A673 (cell line): ENCODE measurements around the gene KIAA1549. TPM values are rescaled to one million over a fixed set of nuclear protein-coding genes. Genes with fewer than 3 reads are reported as not detected.

ENCODE experiments used
- BruUV-seq: library from RNA; stranded (reverse); fragments of 400-500 nt; replicated peaks from 2 replicates; lab custom pipeline; 2021; lab: Mats Ljungman, UMichigan
- CTCF ChIA-PET: fragments of 300-600 bp; sonication (Branson Sonifier 250); formaldehyde crosslinking; loops from one replicate; lab custom pipeline; 2022; ENCODE audit warnings: antibody characterized with exemption; lab: Charles Lee
- POLR2A ChIA-PET: fragments of 300-600 bp; sonication (Branson Sonifier 250); formaldehyde crosslinking; loops from one replicate; lab custom pipeline; 2022; ENCODE audit warnings: antibody characterized with exemption; ENCODE audit not compliant: low non-redundant PET; lab: Charles Lee
- DNase-seq: peaks from one replicate; pipeline ENCODE4 v3.0.0-alpha.2; 2015; ENCODE audit warnings: low spot score
- H3K27ac ChIP-seq: fragments of 200-600 bp; sonication (generic); 2 replicates; pipeline ENCODE4 v1.5.1; 2016; ENCODE audit warnings: mixed run types, low read depth, mild to moderate bottlenecking, mixed read lengths, antibody characterized with exemption, low read length; ENCODE audit not compliant: poor library complexity, severe bottlenecking
- H3K27me3 ChIP-seq: fragments of 200-600 bp; sonication (generic); replicated peaks from 2 replicates; pipeline ENCODE4 v1.6.1; 2017; ENCODE audit warnings: mixed run types, low read depth, mild to moderate bottlenecking, mixed read lengths, antibody characterized with exemption, low read length; ENCODE audit not compliant: insufficient read depth, poor library complexity
- H3K36me3 ChIP-seq: fragments of 200-600 bp; sonication (generic); 2 replicates; pipeline ENCODE4 v1.6.1; 2016; ENCODE audit warnings: mixed run types, mild to moderate bottlenecking, mixed read lengths, antibody characterized with exemption, low read length; ENCODE audit not compliant: insufficient read depth, poor library complexity, severe bottlenecking
- H3K4me1 ChIP-seq: fragments of 200-600 bp; sonication (generic); 2 replicates; pipeline ENCODE4 v1.6.1; 2017; ENCODE audit warnings: mixed run types, mild to moderate bottlenecking, mixed read lengths, antibody characterized with exemption, low read length; ENCODE audit not compliant: insufficient read depth, poor library complexity, severe bottlenecking
- H3K4me3 ChIP-seq: fragments of 200-600 bp; sonication (generic); 2 replicates; pipeline ENCODE4 v1.5.1; 2016; ENCODE audit warnings: low read depth, mixed run types, mild to moderate bottlenecking, mixed read lengths, low read length; ENCODE audit not compliant: poor library complexity, severe bottlenecking
- H3K9me3 ChIP-seq: fragments of 200-600 bp; sonication (generic); 2 replicates; pipeline ENCODE4 v1.6.1; 2016; ENCODE audit warnings: mixed run types, low read depth, mild to moderate bottlenecking, mixed read lengths, antibody characterized with exemption, low read length; ENCODE audit not compliant: poor library complexity, severe bottlenecking
- CTCF ChIP-seq: fragments of 300-800, 200-600 bp; sonication (generic); conservative IDR thresholded peaks from 2 replicates; pipeline ENCODE4 v1.5.1; 2017; ENCODE audit warnings: low read depth, mild to moderate bottlenecking, antibody characterized with exemption, low read length, moderate library complexity, mixed read lengths
- EZH2 ChIP-seq: fragments of 200-600 bp; sonication (generic); IDR thresholded peaks from 2 replicates; pipeline ENCODE4 v1.6.1; 2017; ENCODE audit warnings: borderline replicate concordance, low read depth, mild to moderate bottlenecking, mixed read lengths, antibody characterized with exemption, low read length; ENCODE audit not compliant: poor library complexity, severe bottlenecking
- intact Hi-C: fragments of 100-400 bp; cut with micrococcal nuclease; formaldehyde crosslinking; loops from one replicate; pipeline ENCODE4 v1.10.0; 2022; ENCODE audit not compliant: unreplicated experiment
- total RNA-seq: library from RNA; stranded (reverse); gene quantifications from 2 replicates; pipeline ENCODE4 v1.2.3, GENCODE V29; 2021

Gene KIAA1549
- total RNA-seq, 1 experiment from 2014 or later: 2.5 TPM

- Histone ChIP-seq H3K27me3 (no peaks in the 10 kb centered on the region), H3K4me3 (no peak overlapping the region), H3K27ac (no peak overlapping the region), H3K9me3 (no peaks in the 10 kb centered on the region), H3K4me1 (no peaks in the 10 kb centered on the region), H3K36me3 (no peaks in the 10 kb centered on the region)
- intact Hi-C loops: no loop called here
- no peak for DNase-seq
- TF ChIP-seq EZH2: no peak
- no peak for TF ChIP-seq CTCF
- ChIA-PET POLR2A (no interaction called here), CTCF (no interaction called here)
- no TSS peak for BruUV-seq
These were observed 29.2 kb downstream of the KIAA1549 start for GRCh38 chr7:138951953-138952352.

DNA sequence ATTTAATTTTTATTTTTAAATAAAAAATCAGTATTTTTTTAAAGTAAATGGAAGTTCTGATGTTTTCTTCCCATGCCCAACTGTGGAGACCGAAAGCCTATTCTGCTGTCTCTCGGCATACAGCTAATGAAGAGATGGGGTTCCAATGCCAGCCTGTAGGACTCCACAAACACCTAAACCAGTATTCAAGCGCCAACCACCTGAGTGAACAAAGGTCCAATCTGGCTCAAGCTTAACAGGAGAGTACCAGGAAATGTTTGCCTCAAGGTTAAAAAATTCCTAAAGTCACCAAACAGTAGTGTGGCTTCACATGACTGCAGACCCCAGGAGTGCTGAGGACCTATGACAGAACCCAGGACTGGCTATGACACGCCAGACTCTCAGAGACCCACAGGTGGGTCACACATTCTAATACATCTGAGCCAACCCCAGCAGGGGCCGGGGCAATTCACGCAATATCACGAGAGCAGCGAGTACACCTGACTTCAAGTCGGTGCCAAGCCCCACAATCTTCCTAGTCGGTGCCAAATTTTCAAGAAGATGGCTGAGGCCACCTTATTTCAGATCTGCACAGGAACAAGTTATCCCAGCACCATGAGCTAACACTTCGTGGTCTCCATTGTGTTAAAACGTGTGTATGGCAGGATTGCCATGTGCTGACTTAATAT is 31.6 kb downstream of the KIAA1549 start:
- Histone ChIP-seq H3K4me3 (no peak overlapping the region), H3K27me3 (no peaks in the 10 kb centered on the region), H3K27ac (no peak overlapping the region), H3K4me1 (no peaks in the 10 kb centered on the region), H3K9me3 (no peaks in the 10 kb centered on the region), H3K36me3 (no peaks in the 10 kb centered on the region)
- CTCF ChIA-PET: no interaction called here
- intact Hi-C loops: no loop called here
- no TSS peak for BruUV-seq
- DNase-seq: no peak
- no peak for TF ChIP-seq EZH2
- TF ChIP-seq CTCF: no peak
- POLR2A ChIA-PET: no interaction called here

GRCh38 chr7:138948403-138948802 is 32.8 kb downstream of the KIAA1549 start:
- no TSS peak for BruUV-seq
- H3K36me3 ChIP-seq: no peaks in the 10 kb centered on the region
- no peaks in the 10 kb centered on the region for H3K4me1 ChIP-seq
- H3K27me3 ChIP-seq: no peaks in the 10 kb centered on the region
- no peak overlapping the region for H3K27ac ChIP-seq
- intact Hi-C loops: no loop called here
- POLR2A ChIA-PET: no interaction called here
- no peaks in the 10 kb centered on the region for H3K9me3 ChIP-seq
- no peak overlapping the region for H3K4me3 ChIP-seq
- TF ChIP-seq CTCF (no peak), EZH2 (no peak)
- CTCF ChIA-PET: no interaction called here
- no peak for DNase-seq
